Measurements from ENCODE around the gene ITGA6.
A peak's percentile ranks its signal among the peaks of the same experiment; 100 is the strongest.

ITGA6 gene

GRCh38 chr2:172555272-172555521 lies 127.8 kb downstream of the ITGA6 start:
- Histone ChIP-seq H2AFZ (ENCODE audit: low read depth) (peak overlapping the region; percentile 91), H3K36me3 (ENCODE audit: insufficient read depth) (no peaks in the 10 kb centered on the region), H4K20me1 (ENCODE audit: insufficient read depth) (no peaks in the 10 kb centered on the region), H3K27me3 (ENCODE audit: insufficient read depth, low read depth) (no peaks in the 10 kb centered on the region), H3K27ac (peak overlapping the region; percentile 60), H3K9ac (peak overlapping the region; percentile 81), H3K4me3 (IDR thresholded peaks at IDR 0.05; ENCODE audit: insufficient read depth, low read depth, low read length) (peak overlapping the region; percentile 58), H3K4me2 (peak overlapping the region; percentile 57), H3K4me1 (ENCODE audit: low read depth, poor library complexity, severe bottlenecking) (peaks cover 36% of the 10 kb centered on the region), H3K79me2 (ENCODE audit: insufficient read depth, low read depth) (peaks cover 38% of the 10 kb centered on the region)
- TF ChIP-seq CTCF (conservative IDR thresholded peaks at IDR 0.05; ENCODE audit: low read depth, low read length): no peak
